Mesenteric fat pad (tissue), 1 donor: Measurements from ENCODE around the gene XPC. TPM values are rescaled to one million over a fixed set of nuclear protein-coding genes. Genes with fewer than 3 reads are reported as not detected.

Experiments
- DNase-seq: peaks from one replicate; pipeline ENCODE4 v3.0.0-alpha.2; 2020; ENCODE audit warnings: low spot score
- total RNA-seq: library from RNA; stranded (reverse); fragmentation: NEBNext Ultra II Directional; extraction: Animal tissue kit (Norgen Biotek cat#: 25700); gene quantifications from one replicate; pipeline ENCODE4 v1.2.1, GENCODE V29; 2021
- donor health status: DM: yes; HTN: yes; CAD: no.

XPC gene
- total RNA-seq, 1 donor from 2014 or later: 24.8 TPM

- no peak for DNase-seq
These were observed 3.9 kb downstream of the XPC start for GRCh38 chr3:14174483-14174882.

GRCh38 chr3:14172496-14172895 is 5.9 kb downstream of the XPC start:
- no peak for DNase-seq

GRCh38 chr3:14170531-14171159 is 7.8 kb downstream of the XPC start:
- no peak for DNase-seq

- no peak for DNase-seq
These were observed 8.5 kb downstream of the XPC start for GRCh38 chr3:14169871-14170270.

- no peak for DNase-seq
These were observed 9.0 kb downstream of the XPC start for GRCh38 chr3:14169435-14169834.

GRCh38 chr3:14166877-14167603 is 11.4 kb downstream of the XPC start:
- DNase-seq: peak; percentile 45

- no peak for DNase-seq
These were observed 16.2 kb downstream of the XPC start for GRCh38 chr3:14162178-14162577.

GRCh38 chr3:14161282-14161681 is 17.1 kb downstream of the XPC start:
- DNase-seq: no peak

GRCh38 chr3:14159426-14159825 is 19.0 kb downstream of the XPC start:
- DNase-seq: no peak

- DNase-seq: peak; percentile 60
These were observed 20.0 kb downstream of the XPC start for GRCh38 chr3:14158370-14158769.

GRCh38 chr3:14157951-14158350 is 20.4 kb downstream of the XPC start:
- peak; percentile 81 for DNase-seq

GRCh38 chr3:14156843-14157561 is 21.4 kb downstream of the XPC start:
- no peak for DNase-seq

GRCh38 chr3:14156201-14156600 is 22.2 kb downstream of the XPC start:
- no peak for DNase-seq

GRCh38 chr3:14154895-14155440 is 23.4 kb downstream of the XPC start:
- DNase-seq: no peak

GRCh38 chr3:14154276-14154675 is 24.1 kb downstream of the XPC start:
- no peak for DNase-seq

GRCh38 chr3:14153663-14154062 is 24.7 kb downstream of the XPC start:
- DNase-seq: no peak

GRCh38 chr3:14152963-14153355 is 25.4 kb downstream of the XPC start:
- DNase-seq: no peak

GRCh38 chr3:14152233-14152962 is 26.0 kb downstream of the XPC start:
- peak; percentile 82 for DNase-seq

GRCh38 chr3:14151471-14152083 is 26.8 kb downstream of the XPC start:
- no peak for DNase-seq

GRCh38 chr3:14150491-14151230 is 27.7 kb downstream of the XPC start:
- no peak for DNase-seq
